Kidney capillary endothelial cell (primary cell): ENCODE data around the gene SIKE1.
"Not testable (repeated sequence)": the region's sequence is repeated elsewhere in the genome, so short reads cannot be mapped to it uniquely, and the experiment has no call there.

Experiments
- DNase-seq: peaks from one replicate; pipeline ENCODE4 v3.0.0-alpha.2; 2018; ENCODE audit warnings: low spot score

SIKE1 gene

GRCh38 chr1:114780344-114781226, at the start of gene SIKE1:
TSS of gene SIKE1 (minus strand) at chr1:114780685. CDS start at chr1:114780607, 78 bp downstream.
- DNase-seq, result peak; percentile 80

- not testable (repeated sequence) for DNase-seq
Measured at GRCh38 chr1:114830075-114830474, 49.6 kb upstream of the SIKE1 start.

- DNase-seq, result no peak
Measured at GRCh38 chr1:114828251-114828650, 47.8 kb upstream of the SIKE1 start.

GRCh38 chr1:114821978-114822377, 41.5 kb upstream of the SIKE1 start:
- DNase-seq, result no peak

- no peak for DNase-seq
Measured at GRCh38 chr1:114820392-114820791, 39.9 kb upstream of the SIKE1 start.

GRCh38 chr1:114819869-114820268, 39.4 kb upstream of the SIKE1 start:
- no peak for DNase-seq

GRCh38 chr1:114804449-114804848, 24.0 kb upstream of the SIKE1 start:
- DNase-seq, result not testable (repeated sequence)

- DNase-seq, result no peak
Measured at GRCh38 chr1:114803001-114803400, 22.5 kb upstream of the SIKE1 start.

GRCh38 chr1:114794038-114794437, 13.6 kb upstream of the SIKE1 start:
- DNase-seq, result no peak

GRCh38 chr1:114790581-114790980, 10.1 kb upstream of the SIKE1 start:
- DNase-seq, result not testable (repeated sequence)

GRCh38 chr1:114786440-114786839, 6.0 kb upstream of the SIKE1 start:
- DNase-seq, result not testable (repeated sequence)

- DNase-seq, result no peak
Measured at GRCh38 chr1:114782476-114782875, 2.0 kb upstream of the SIKE1 start.

- DNase-seq, result no peak
Measured at GRCh38 chr1:114779722-114780121, 763 bp downstream of the SIKE1 start.

- DNase-seq, result not testable (repeated sequence)
Measured at GRCh38 chr1:114776726-114777125, 3.8 kb downstream of the SIKE1 start.

- no peak for DNase-seq
Measured at GRCh38 chr1:114771992-114772391, 8.5 kb downstream of the SIKE1 start.

- no peak for DNase-seq
Measured at GRCh38 chr1:114770989-114771388, 9.5 kb downstream of the SIKE1 start.

GRCh38 chr1:114764689-114765088, 15.8 kb downstream of the SIKE1 start:
- DNase-seq, result no peak

GRCh38 chr1:114758256-114758832, 22.1 kb downstream of the SIKE1 start:
- DNase-seq, result peak; percentile 36

- peak; percentile 99 for DNase-seq
Measured at GRCh38 chr1:114757455-114758255, 22.8 kb downstream of the SIKE1 start, which contains the start of gene CSDE1. TSS of gene CSDE1 (minus strand) at chr1:114757984. CDS start at chr1:114739890, 18,094 bp downstream.

GRCh38 chr1:114756949-114757454, 23.5 kb downstream of the SIKE1 start:
- DNase-seq, result no peak

GRCh38 chr1:114756009-114756892, 24.2 kb downstream of the SIKE1 start:
- DNase-seq, result no peak
